Neuronal stem cell (in vitro differentiated cells): ENCODE measurements around the gene CXCR5.

Experiments
- DNase-seq: peaks from one replicate; pipeline ENCODE4 v3.0.0-alpha.2; 2013; ENCODE audit warnings: low spot score
- H2AFZ ChIP-seq: one replicate; pipeline ENCODE4 v1.6.1; 2013; ENCODE audit warnings: mild to moderate bottlenecking, low read length, inconsistent platforms
- H2AK5ac ChIP-seq: 2 replicates; pipeline ENCODE4 v1.6.1; 2013; ENCODE audit warnings: low read depth, mild to moderate bottlenecking, inconsistent platforms, low read length, moderate library complexity, mixed read lengths
- H2BK120ac ChIP-seq: 2 replicates; pipeline ENCODE4 v1.6.1; 2013; ENCODE audit warnings: low read depth, mild to moderate bottlenecking, inconsistent platforms, low read length, moderate library complexity, mixed read lengths
- H2BK12ac ChIP-seq: one replicate; pipeline ENCODE4 v1.6.1; 2013; ENCODE audit warnings: low read length, inconsistent platforms
- H2BK15ac ChIP-seq: 2 replicates; pipeline ENCODE4 v1.6.1; 2013; ENCODE audit warnings: mild to moderate bottlenecking, low read length, inconsistent platforms, mixed read lengths
- H2BK5ac ChIP-seq: one replicate; pipeline ENCODE4 v1.6.1; 2013; ENCODE audit warnings: inconsistent platforms, mild to moderate bottlenecking, low read length, moderate library complexity
- H3K14ac ChIP-seq: one replicate; pipeline ENCODE4 v1.6.1; 2013; ENCODE audit warnings: low read length, inconsistent platforms
- H3K18ac ChIP-seq: 2 replicates; pipeline ENCODE4 v1.6.1; 2013; ENCODE audit warnings: low read length, inconsistent platforms
- H3K23ac ChIP-seq: 2 replicates; pipeline ENCODE4 v1.6.1; 2013; ENCODE audit warnings: low read depth, mild to moderate bottlenecking, mixed read lengths, low read length, inconsistent platforms; ENCODE audit not compliant: poor library complexity
- H3K27ac ChIP-seq: replicated peaks from 3 replicates; pipeline ENCODE4 v1.5.1; 2013; ENCODE audit warnings: low read length, inconsistent platforms
- H3K27me3 ChIP-seq, 3 experiments: 2 replicates each; pipeline ENCODE4 v1.6.1; 2013; ENCODE audit warnings: low read length in 3 of 3, mild to moderate bottlenecking in 2 of 3, inconsistent platforms in 1 of 3, low read depth in 1 of 3, mixed read lengths in 1 of 3, moderate library complexity in 1 of 3; ENCODE audit not compliant: control insufficient read depth in 3 of 3, insufficient read depth in 3 of 3
- H3K36me3 ChIP-seq, 2 donors: replicated peaks in 1 of 2; 2 replicates each; pipeline ENCODE4 v1.6.1; 2013; ENCODE audit warnings: low read length in 2 of 2; ENCODE audit not compliant: control insufficient read depth in 2 of 2, insufficient read depth in 2 of 2
- H3K4ac ChIP-seq: 2 replicates; pipeline ENCODE4 v1.6.1; 2013; ENCODE audit warnings: inconsistent platforms, mild to moderate bottlenecking, low read length, moderate library complexity
- H3K4me1 ChIP-seq, 2 donors: 1 replicate in 1 of 2; 2 replicates in 1 of 2; pipeline ENCODE4 v1.6.1; 2013; ENCODE audit warnings: low read length in 2 of 2, low read depth in 1 of 2; ENCODE audit not compliant: control insufficient read depth in 2 of 2, insufficient read depth in 1 of 2
- H3K4me2 ChIP-seq: one replicate; pipeline ENCODE4 v1.6.1; 2013; ENCODE audit warnings: mild to moderate bottlenecking, low read length, inconsistent platforms; ENCODE audit not compliant: insufficient read depth, poor library complexity, severe bottlenecking
- H3K4me3 ChIP-seq, 2 donors: 2 replicates each; pipeline ENCODE4 v1.5.1; 2013; ENCODE audit warnings: low read length in 2 of 2, mild to moderate bottlenecking in 2 of 2, inconsistent platforms in 1 of 2, moderate library complexity in 1 of 2
- H3K79me1 ChIP-seq: one replicate; pipeline ENCODE4 v1.6.1; 2013; ENCODE audit warnings: low read depth, mild to moderate bottlenecking, inconsistent platforms, low read length, moderate library complexity
- H3K9ac ChIP-seq: one replicate; pipeline ENCODE4 v1.6.1; 2013; ENCODE audit warnings: mild to moderate bottlenecking, low read depth, low read length, inconsistent platforms; ENCODE audit not compliant: poor library complexity
- H3K9me3 ChIP-seq, 2 donors: replicated peaks in 1 of 2; 2 replicates each; pipeline versions ENCODE3 to v1.6.1; 2013; ENCODE audit warnings: low read length in 2 of 2, mild to moderate bottlenecking in 2 of 2, inconsistent platforms in 1 of 2, low read depth in 1 of 2, mixed read lengths in 1 of 2, moderate library complexity in 1 of 2; ENCODE audit not compliant: control insufficient read depth in 2 of 2, insufficient read depth in 1 of 2
- H4K8ac ChIP-seq: one replicate; pipeline ENCODE4 v1.6.1; 2013; ENCODE audit warnings: low read depth, mild to moderate bottlenecking, inconsistent platforms, low read length, moderate library complexity
- H4K91ac ChIP-seq: one replicate; pipeline ENCODE4 v1.6.1; 2013; ENCODE audit warnings: low read length, low read depth, mild to moderate bottlenecking, inconsistent platforms; ENCODE audit not compliant: poor library complexity
- WGBS, 2 donors: extraction: QIAGEN DNeasy Blood & Tissue Kit; methylation state at CpG; one replicate each; pipeline ENCODE4 v1.1.7; 2013; ENCODE audit warnings: missing lambda C conversion rate in 2 of 2, mixed read lengths in 1 of 2; ENCODE audit not compliant: insufficient read length in 2 of 2, insufficient replicate concordance in 1 of 2; ENCODE audit errors: extremely low coverage in 2 of 2; 5-methylcytosine and 5-hydroxymethylcytosine counted together

The CXCR5 gene

DNA sequence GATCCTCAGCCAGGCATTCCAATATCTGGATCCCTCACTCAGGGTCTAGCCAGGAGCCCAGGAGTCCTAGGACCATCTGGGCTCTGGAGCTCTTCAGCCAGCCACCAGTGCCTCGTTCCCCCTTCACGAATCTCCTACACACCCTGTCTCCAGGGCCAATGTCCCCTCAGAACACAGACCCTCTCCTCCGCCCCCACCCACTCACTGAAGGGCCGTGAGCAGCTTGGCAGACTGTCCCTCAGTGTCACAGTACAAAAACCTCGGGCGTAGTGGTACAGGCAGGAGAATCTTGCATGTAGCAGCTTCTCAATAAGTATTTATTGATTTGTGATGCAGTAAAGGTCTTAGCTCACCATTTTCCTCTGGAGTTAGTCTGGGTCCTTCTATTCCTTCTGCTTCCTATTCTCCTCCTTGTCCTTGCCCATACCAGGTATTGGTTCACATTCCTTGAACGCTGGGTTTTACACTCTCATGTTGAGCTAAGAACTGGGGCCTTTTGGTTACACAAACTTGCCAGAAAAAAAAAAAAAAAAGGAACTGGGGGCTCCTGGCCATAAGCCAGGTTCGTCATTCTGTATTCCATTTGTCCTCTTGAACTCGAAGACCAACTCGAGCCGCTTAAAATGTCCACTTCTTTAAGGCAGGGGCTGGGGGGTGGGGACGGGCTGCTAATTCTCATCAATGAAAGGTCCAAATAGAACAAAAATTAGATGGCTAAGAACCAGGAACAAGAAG, 2.3 kb downstream of the CXCR5 start:
- Histone ChIP-seq H3K23ac (no peak overlapping the region), H4K8ac (no peak overlapping the region), H3K4me3 (no peak overlapping the region), H3K79me1 (no peaks in the 10 kb centered on the region), H2BK15ac (no peak overlapping the region), H2BK5ac (no peak overlapping the region), H3K36me3 (no peaks in the 10 kb centered on the region), H3K4me2 (no peak overlapping the region), H3K9ac (no peak overlapping the region), H3K27me3 (peaks cover 0 to 45% (median 0%) of the 10 kb centered on the region in 3 experiments), H2AFZ (no peak overlapping the region), H4K91ac (no peak overlapping the region), H3K4ac (no peak overlapping the region), H3K14ac (no peak overlapping the region), H2AK5ac (no peak overlapping the region), H3K18ac (no peak overlapping the region), H3K27ac (no peak overlapping the region), H2BK12ac (no peak overlapping the region), H3K9me3 (no peaks in the 10 kb centered on the region), H3K4me1 (peaks cover 14 to 15% of the 10 kb centered on the region in 2 donors), H2BK120ac (no peak overlapping the region)
- no CpG with 5 or more reads among the region's 12 CpGs for WGBS, 2 donors
- no peak for DNase-seq

DNA sequence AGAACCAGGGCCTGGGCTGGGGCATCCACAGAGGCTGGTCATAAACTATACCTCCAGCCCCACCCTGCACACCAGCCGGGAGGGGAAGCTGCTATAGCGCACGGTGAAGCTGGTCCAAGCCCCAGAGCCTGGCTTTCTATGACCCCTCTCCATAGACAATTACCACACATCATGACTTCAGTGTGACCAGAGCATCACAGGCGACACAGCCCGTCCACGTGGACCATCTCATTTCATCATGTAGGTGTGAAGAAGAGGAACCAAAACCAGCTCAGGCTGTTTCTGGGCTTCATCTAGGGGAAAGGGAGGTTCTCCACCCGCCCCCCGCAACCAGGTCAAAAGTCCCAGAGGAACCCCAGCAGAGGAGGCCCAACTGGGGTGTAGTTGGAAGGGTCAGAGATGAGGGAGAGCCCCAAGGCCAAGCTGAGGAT, 3.0 kb downstream of the CXCR5 start:
- Histone ChIP-seq H3K36me3 (no peaks in the 10 kb centered on the region), H4K8ac (no peak overlapping the region), H3K23ac (no peak overlapping the region), H4K91ac (no peak overlapping the region), H2BK15ac (no peak overlapping the region), H2BK5ac (no peak overlapping the region), H3K9ac (no peak overlapping the region), H3K18ac (no peak overlapping the region), H3K79me1 (no peaks in the 10 kb centered on the region), H2AK5ac (peak overlapping the region; percentile 42), H3K4me1 (peaks cover 13 to 14% of the 10 kb centered on the region in 2 donors), H3K14ac (peak overlapping the region; percentile 42), H3K27me3 (peaks cover 0 to 42% (median 0%) of the 10 kb centered on the region in 3 experiments), H3K27ac (no peak overlapping the region), H3K4ac (no peak overlapping the region), H2BK120ac (no peak overlapping the region), H3K9me3 (no peaks in the 10 kb centered on the region), H3K4me2 (no peak overlapping the region), H2BK12ac (no peak overlapping the region), H3K4me3 (no peak overlapping the region), H2AFZ (no peak overlapping the region)
- no peak for DNase-seq
- WGBS, 2 donors, result no CpG with 5 or more reads among the region's 8 CpGs

DNA sequence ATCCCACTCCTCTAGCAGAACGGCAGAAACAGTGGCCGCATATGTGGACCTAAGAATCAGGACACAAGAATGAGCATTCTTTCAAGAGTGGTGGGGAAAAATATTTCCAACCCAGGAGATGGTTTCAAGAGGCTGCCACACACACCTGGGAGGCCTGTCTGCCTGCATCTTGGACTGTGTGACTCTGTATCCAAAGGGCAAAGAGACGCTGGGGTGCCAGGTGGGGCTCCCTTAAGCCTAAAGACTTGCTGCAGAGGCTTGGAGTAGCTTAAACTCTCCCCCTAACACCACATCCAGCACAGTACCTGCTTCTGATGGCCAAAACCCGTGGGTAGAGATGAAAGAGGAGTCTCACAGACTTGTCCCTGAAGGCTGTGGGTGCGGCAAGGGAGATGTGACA, 3.5 kb downstream of the CXCR5 start:
- Histone ChIP-seq H3K36me3 (no peaks in the 10 kb centered on the region), H4K91ac (no peak overlapping the region), H2AK5ac (peak overlapping the region; percentile 42), H3K23ac (no peak overlapping the region), H3K9me3 (no peaks in the 10 kb centered on the region), H2BK120ac (no peak overlapping the region), H2BK12ac (peak overlapping the region; percentile 43), H3K14ac (no peak overlapping the region), H3K4me1 (peaks cover 13 to 14% of the 10 kb centered on the region in 2 donors), H3K18ac (peak overlapping the region; percentile 65), H2BK15ac (no peak overlapping the region), H2AFZ (peak overlapping the region; percentile 73), H3K27me3 (peaks cover 0 to 41% (median 0%) of the 10 kb centered on the region in 3 experiments), H3K27ac (no peak overlapping the region), H2BK5ac (no peak overlapping the region), H3K9ac (no peak overlapping the region), H3K79me1 (no peaks in the 10 kb centered on the region), H3K4ac (no peak overlapping the region), H4K8ac (no peak overlapping the region), H3K4me3 (no peak overlapping the region), H3K4me2 (no peak overlapping the region)
- WGBS, 2 donors, result no CpG with 5 or more reads among the region's 5 CpGs
- no peak for DNase-seq

DNA sequence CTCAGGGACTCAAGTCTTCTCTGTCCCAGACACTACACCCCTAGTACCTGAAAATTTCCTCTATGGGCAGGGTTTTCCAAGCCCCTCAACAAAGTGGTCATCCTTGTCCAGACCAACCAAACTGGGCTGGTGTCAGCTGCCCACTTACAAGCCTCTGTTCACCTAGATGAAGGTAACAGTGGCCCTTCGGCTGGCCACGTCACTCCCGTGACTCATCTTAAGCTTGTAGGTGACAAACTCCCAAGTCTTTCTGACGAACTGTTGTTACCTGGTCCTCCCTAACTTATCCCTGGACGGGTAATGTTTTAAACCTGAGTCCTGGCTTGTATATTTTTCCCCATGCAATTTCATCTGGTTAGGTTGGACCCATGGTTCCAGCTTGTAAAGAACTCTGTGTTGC, 4.7 kb downstream of the CXCR5 start:
- DNase-seq, result no peak
- Histone ChIP-seq H3K4me3 (no peak overlapping the region), H3K4ac (no peak overlapping the region), H3K36me3 (no peaks in the 10 kb centered on the region), H3K14ac (no peak overlapping the region), H2AK5ac (peak overlapping the region; percentile 37), H3K27ac (no peak overlapping the region), H2BK12ac (no peak overlapping the region), H3K79me1 (no peaks in the 10 kb centered on the region), H3K4me2 (no peak overlapping the region), H3K18ac (no peak overlapping the region), H4K8ac (no peak overlapping the region), H3K23ac (no peak overlapping the region), H3K9me3 (no peaks in the 10 kb centered on the region), H2BK5ac (no peak overlapping the region), H3K9ac (no peak overlapping the region), H3K27me3 (peaks cover 0 to 37% (median 0%) of the 10 kb centered on the region in 3 experiments), H2BK15ac (no peak overlapping the region), H4K91ac (no peak overlapping the region), H2AFZ (peak overlapping the region; percentile 73), H2BK120ac (no peak overlapping the region), H3K4me1 (peaks cover 13 to 14% of the 10 kb centered on the region in 2 donors)
- WGBS, 2 donors, result no CpG with 5 or more reads among the region's 5 CpGs
